ENCODE measurements around the gene SIRPG.

GRCh38 chr20:1665345-1665744 lies 7.8 kb upstream of the SIRPG start:
- no peak for TF ChIP-seq POLR2A (IDR thresholded peaks at IDR 0.05)
- TF ChIP-seq, protein P1, sequence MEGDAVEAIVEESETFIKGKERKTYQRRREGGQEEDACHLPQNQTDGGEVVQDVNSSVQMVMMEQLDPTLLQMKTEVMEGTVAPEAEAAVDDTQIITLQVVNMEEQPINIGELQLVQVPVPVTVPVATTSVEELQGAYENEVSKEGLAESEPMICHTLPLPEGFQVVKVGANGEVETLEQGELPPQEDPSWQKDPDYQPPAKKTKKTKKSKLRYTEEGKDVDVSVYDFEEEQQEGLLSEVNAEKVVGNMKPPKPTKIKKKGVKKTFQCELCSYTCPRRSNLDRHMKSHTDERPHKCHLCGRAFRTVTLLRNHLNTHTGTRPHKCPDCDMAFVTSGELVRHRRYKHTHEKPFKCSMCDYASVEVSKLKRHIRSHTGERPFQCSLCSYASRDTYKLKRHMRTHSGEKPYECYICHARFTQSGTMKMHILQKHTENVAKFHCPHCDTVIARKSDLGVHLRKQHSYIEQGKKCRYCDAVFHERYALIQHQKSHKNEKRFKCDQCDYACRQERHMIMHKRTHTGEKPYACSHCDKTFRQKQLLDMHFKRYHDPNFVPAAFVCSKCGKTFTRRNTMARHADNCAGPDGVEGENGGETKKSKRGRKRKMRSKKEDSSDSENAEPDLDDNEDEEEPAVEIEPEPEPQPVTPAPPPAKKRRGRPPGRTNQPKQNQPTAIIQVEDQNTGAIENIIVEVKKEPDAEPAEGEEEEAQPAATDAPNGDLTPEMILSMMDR (IDR thresholded peaks at IDR 0.05): no peak

Data from heart left ventricle (tissue), 13 donors.